Stimulated activated CD8-positive, alpha-beta memory T cell treated with anti-CD3 and anti-CD28 coated beads, Interleukin-12 subunit alpha, Interleukin-12 subunit beta, amount 100 ng/mL, for 24 hours (primary cell): ENCODE results near the gene NMT2.

ENCODE experiments used
- DNase-seq: peaks from one replicate; pipeline ENCODE4 v3.0.0-alpha.2; 2020; ENCODE audit errors: extremely low read depth

Gene NMT2

DNA sequence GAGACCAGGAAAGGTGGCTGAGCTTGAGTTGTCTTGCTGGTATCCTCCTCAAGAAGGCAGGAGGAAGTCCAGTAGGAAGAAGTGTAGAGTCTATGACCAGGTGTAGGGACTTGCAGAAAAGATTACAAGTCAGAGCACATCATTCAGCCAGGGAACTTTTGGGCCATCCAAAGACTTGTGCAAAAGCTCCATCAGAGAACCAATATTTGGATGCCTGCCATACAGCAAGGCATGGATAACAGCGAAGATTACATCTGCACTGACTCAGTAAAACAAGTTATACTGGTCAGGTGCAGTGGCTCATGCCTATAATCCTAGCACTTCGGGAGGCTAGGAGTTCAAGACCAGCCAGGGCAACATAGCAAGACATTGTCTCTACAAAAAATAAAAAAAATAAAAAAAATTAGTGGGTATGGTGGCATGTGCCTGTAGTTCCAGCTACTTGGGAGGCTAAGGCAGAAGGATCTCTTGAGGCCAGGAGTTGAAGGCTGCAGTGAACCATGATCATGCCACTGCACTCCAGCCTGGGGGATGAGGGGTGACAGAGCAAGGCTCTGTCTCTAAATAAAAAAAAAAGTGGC lies 13.2 kb upstream of the NMT2 start:
- DNase-seq: no peak

DNA sequence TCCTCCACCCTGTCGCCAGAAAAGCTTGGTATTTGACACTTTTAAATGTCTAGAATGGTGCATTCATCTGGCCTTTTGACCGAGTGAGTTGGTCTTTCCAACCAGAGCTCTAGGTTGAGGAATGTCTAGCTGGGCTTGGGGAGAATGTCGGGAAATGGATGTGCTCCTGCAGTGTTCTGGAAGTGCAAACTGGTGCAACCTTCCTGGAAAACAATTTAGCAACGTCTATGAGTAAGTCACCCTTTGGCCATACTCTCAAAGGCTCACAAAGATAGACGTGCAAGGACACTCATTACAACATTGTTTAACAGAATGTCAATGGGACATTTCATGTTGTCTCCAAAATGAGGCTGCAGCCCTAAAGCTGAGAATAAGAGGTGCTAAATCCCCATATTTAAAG lies 12.2 kb upstream of the NMT2 start:
- no peak for DNase-seq

DNA sequence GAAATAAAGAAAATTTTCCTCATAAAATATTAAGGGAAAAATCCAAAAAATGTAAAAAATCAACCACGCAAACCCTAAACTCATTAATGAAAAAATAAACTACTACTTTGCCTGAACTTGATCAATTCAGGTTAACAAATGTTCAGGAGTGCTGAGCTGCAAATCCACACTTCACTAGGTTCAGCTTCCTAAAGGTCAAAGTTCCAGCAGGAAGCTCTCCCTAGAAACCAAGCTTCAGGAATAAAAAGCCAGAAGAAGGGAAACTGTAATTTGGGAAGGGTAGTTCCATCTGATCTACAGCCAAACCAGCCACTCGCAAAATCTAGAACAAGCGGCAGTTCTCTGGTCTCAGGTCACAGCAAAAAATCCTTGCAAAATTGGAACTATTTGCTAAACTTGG lies 7.8 kb upstream of the NMT2 start:
- no peak for DNase-seq

- DNase-seq: no peak
These were observed 7.1 kb upstream of the NMT2 start for GRCh38 chr10:15175587-15175986.

DNA sequence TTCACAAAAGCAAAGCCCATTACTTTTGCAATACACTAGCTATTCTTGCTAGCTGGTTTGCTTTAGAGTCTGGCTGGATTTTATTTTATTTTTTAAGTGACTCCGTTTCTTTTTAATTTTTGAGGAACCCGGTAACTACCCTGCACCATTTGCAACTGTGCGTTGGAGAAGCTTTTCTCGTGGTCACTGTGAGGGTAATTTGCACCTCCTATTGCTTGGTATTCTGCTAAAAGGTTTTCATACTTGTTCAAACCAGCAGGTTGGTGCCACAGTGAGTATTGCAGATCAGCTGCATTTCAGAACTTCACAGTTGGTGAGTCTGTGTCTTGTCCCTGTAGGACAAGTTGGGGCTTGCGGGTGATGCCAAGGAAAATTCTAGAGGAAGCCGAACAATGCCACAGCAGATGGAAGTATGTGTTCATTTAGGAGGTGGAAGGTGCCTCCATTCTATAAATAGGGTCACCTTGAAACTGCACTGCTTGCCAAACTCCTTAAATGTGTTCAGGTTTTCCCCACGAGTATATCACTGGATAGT lies 3.9 kb upstream of the NMT2 start:
- DNase-seq: no peak

- DNase-seq: no peak
These were observed 1.3 kb upstream of the NMT2 start for GRCh38 chr10:15169555-15170401.

DNA sequence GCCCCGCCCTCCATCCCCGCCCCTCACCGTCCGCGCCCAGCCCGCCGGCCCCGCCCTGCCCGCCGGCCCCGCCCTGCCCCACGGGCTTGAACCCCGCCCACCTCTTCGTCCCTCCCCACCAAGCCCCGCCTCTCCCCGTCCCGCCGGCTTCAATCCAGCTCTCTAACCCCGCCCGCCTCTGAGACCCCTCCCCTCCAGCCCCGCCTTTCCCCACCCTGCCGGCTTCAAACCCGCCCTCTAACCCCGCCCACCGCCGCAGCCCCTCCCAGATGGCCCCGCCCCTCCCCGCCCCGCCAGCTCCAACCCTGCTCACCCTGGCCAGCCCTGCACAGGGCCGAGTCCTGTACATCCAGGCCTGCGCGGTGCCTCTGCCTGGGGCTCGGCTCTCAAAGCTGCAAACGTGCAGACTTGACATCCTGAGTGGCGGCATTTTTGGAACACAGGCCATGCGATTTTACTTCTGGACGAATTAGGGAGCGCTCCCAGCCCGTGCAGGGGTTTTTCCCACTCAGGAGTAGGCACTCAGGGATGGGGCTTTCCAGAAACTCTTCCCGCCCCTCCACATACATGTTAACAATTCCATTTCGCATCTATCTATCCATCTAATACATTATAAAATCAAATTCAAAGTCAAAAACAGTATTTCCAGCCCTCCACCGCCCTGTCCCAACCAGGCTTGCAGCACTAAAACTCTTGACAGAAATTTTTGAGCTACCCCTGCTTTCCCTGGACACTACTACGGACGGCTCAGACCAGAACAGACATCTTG lies 477 bp upstream of the NMT2 start:
- DNase-seq: peak; percentile 89

- no peak for DNase-seq
These were observed 842 bp downstream of the NMT2 start for GRCh38 chr10:15167411-15168290.

DNA sequence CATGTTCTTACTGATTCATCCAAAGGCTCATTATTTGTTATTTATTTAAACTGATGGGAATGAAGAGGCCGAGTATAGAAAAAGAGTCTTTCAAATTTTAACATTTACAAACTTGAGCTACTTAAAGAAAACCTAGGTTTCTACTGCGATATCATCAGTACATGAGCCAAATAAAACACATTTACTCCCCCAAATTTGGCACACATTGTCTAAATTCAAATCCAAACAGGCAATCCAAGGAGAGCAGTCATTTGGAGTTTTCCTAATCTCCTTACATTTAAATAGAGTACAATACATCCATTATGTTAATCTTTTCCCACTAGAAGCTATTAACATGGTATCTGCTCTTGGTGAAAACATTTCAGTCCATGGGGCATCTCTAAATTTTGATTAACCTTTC lies 2.2 kb downstream of the NMT2 start:
- no peak for DNase-seq

DNA sequence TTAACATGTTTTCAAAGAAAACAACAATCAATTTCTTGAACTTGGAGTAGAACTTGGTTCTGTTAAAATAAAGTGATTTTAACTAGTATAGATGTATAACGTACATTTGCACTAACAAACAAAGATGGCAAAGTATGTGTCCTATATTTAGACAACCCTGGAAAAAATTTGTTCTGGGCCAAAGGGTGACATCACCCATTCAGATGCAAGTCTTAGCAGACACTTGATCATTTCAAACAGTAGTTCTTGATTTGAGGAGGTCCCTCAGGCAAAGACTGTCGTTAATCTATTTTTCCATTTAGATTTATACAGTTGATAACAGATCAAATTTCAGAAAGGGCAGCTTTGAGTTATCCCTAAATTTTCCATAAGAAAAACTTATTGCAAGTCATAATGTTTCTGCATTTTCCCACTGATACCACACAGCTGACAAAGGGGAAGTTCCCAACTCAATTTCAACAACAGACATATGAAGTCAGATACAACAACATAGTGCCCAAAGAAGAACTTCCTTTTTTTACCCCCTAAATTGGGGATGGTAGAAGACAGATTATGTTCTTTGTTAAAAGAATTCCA lies 5.2 kb downstream of the NMT2 start:
- no peak for DNase-seq

- no peak for DNase-seq
These were observed 9.5 kb downstream of the NMT2 start for GRCh38 chr10:15158972-15159371.

- DNase-seq: no peak
These were observed 10.0 kb downstream of the NMT2 start for GRCh38 chr10:15158448-15158847.

DNA sequence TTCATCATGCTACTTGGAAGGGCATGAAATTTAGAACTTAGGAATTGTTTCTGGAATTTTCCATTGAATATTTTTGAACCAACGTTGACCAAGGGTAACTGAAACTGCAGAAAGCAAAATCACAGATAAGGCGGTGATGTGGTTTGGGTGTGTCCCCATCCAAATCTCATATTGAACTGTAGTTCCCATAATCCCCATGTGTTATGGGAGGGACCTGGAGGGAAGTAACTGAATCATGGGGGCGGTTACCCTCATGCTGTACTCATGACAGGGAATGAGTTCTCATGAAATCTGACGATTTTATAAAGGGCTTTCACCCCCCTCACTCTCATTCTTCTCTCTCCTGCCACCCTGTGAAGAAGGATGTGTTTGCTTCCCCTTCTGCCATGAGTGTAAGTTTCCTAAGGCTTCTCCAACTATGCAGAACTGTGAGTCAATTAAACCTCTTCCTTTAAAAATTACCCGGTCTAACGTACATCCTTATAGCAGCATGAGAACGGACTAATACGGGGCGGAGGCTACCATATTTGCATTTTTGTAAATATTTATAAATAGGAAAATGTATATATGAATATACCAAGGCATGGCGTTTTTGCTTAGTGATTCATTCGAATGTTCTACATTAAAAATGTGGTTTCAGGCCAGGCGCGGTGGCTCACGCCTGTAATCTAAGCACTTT lies 12.4 kb downstream of the NMT2 start:
- DNase-seq: no peak

DNA sequence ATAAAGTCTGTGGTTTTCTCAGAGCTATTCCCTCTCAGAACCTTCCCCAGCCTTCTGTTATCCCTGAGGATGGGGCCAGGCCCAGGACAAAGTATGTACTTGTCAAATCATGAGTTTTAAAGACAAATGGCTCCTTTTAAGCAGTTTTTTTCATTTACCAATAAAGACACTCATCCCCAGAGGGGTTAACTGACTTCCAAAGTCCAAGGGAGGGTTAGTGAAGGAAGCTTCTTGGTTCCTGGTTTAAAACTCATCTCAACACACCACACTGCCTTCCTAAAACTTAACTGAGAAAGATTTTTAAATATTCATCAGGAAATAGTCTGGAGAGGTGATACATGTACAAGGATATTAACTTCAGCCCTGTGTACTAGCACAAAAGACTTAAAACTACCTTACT lies 15.9 kb downstream of the NMT2 start:
- no peak for DNase-seq

GRCh38 chr10:15150563-15150962 lies 17.9 kb downstream of the NMT2 start:
- DNase-seq: no peak

GRCh38 chr10:15149042-15149771 lies 19.3 kb downstream of the NMT2 start:
- DNase-seq: no peak

DNA sequence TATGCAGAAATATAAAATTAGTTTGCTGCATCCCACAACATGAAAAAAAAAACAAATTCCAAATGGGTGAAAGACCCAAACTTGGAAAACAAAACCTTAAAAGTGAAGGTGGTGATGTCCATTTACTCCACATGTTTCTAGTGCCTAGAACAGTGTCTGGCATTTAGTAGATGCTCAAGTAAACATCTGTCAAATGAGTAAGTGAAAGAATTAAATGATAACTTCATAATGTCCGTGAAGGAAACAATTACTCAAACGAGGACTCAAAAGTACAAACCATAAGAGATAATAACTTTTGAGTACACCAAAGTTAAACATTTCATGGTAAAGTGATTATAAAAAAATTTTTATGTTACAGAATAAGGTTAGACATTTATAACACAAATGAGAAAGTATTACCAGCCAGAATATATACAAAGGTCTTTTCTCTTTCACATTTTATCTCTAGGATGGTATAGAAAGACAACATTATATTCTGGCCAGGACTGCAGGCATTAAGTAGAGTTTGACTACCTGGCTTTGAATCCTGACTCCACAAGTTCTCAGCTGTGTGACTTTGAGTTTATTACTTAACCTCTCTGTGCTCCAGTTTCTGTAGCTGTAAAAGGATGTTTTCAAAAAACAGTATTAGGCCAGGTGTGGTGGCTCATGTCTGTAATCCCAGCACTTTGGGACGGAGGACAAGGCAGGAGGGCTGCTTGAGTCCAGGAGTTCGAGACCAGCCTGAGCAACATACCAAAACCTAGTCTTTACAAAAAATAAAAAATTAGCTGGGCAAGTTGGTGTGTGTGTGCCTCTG lies 20.7 kb downstream of the NMT2 start:
- no peak for DNase-seq

- DNase-seq: no peak
These were observed 22.1 kb downstream of the NMT2 start for GRCh38 chr10:15146366-15146765.

DNA sequence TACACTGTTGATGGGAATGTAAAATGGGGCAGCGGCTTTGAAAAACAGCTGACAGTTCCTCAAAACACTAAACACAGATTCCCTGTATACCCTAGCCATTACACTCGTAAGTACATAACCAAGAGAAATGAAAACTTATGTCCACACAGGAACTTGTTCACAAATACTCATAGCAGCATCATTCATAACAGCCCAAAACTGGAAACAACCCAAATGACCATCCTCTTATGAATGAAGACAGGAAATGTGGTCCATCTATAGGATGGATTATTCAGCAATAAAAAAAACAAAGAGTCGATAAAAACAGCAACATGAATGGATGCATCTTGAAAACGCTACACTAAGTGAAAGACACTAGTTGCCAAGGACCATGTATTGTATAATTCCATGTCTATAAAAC lies 23.7 kb downstream of the NMT2 start:
- no peak for DNase-seq
